Thoracic aorta (tissue), 2 donors: ENCODE data around the gene KRT37. TPM values are rescaled to one million over a fixed set of nuclear protein-coding genes. Genes with fewer than 3 reads are reported as not detected.
"Not testable (repeated sequence)": the region's sequence is repeated elsewhere in the genome, so short reads cannot be mapped to it uniquely, and the experiment has no call there.

Experiments used
- ATAC-seq: fragments of 150-250 bp; one replicate; pipeline ENCODE4 v1.8.0; 2017; ENCODE audit warnings: low read depth; ENCODE audit not compliant: insufficient number of reproducible peaks, low FRiP score
- DNase-seq: peaks from one replicate; pipeline ENCODE4 v3.0.0-alpha.2; 2020; ENCODE audit warnings: low spot score
- H3K27ac ChIP-seq, 2 donors: fragments of 200-600 bp; sonication (generic); 1 replicate in 1 of 2; 2 replicates in 1 of 2; pipeline ENCODE4 v1.5.1; 2016; ENCODE audit warnings: mild to moderate bottlenecking in 2 of 2, moderate library complexity in 2 of 2
- H3K27me3 ChIP-seq: fragments of 200-600 bp; sonication (generic); replicated peaks from 2 replicates; pipeline ENCODE4 v1.6.0; 2016; ENCODE audit warnings: mild to moderate bottlenecking; ENCODE audit not compliant: insufficient read depth
- H3K36me3 ChIP-seq: fragments of 200-600 bp; sonication (generic); one replicate; pipeline ENCODE4 v1.5.1; 2016
- H3K4me1 ChIP-seq, 2 donors: fragments of 200-600 bp; sonication (generic); 1 replicate in 1 of 2; 2 replicates in 1 of 2; pipeline versions ENCODE4 v1.5.1 to v1.6.0; 2016; ENCODE audit warnings: low read depth in 2 of 2, mild to moderate bottlenecking in 1 of 2; ENCODE audit not compliant: control insufficient read depth in 1 of 2
- H3K4me3 ChIP-seq: fragments of 200-600 bp; sonication (generic); 2 replicates; pipeline ENCODE4 v1.5.1; 2016; ENCODE audit warnings: mild to moderate bottlenecking
- H3K9me3 ChIP-seq: fragments of 200-600 bp; sonication (generic); 2 replicates; pipeline ENCODE4 v1.5.1; 2016
- CTCF ChIP-seq: fragments of 200-600 bp; sonication (generic); IDR thresholded peaks from one replicate; pipeline ENCODE4 v1.5.1; 2019; ENCODE audit warnings: antibody characterized with exemption
- total RNA-seq, 2 donors: library from RNA; depleted of rRNA; stranded (reverse); fragments of >200 nt; gene quantifications; one replicate each; pipeline versions ENCODE4 v1.1.0 to v1.2.3, GENCODE V29; 2016

Gene KRT37
- total RNA-seq, 2 donors from 2014 or later: not detected

GRCh38 chr17:41434005-41434404 lies 9.6 kb upstream of the KRT37 start:
- no peaks in the 10 kb centered on the region for H3K9me3 ChIP-seq
- no peak overlapping the region for H3K4me3 ChIP-seq
- no peaks in the 10 kb centered on the region for H3K27me3 ChIP-seq
- TF ChIP-seq CTCF: no peak
- DNase-seq (no peak), ATAC-seq (no peak)
- no peaks in the 10 kb centered on the region for H3K36me3 ChIP-seq
- no peaks in the 10 kb centered on the region for H3K4me1 ChIP-seq
- H3K27ac ChIP-seq: no peak overlapping the region

- H3K4me3 ChIP-seq: no peak overlapping the region
- H3K9me3 ChIP-seq: no peaks in the 10 kb centered on the region
- no peaks in the 10 kb centered on the region for H3K4me1 ChIP-seq
- ATAC-seq (no peak), DNase-seq (no peak)
- H3K36me3 ChIP-seq: no peaks in the 10 kb centered on the region
- no peak overlapping the region for H3K27ac ChIP-seq
- TF ChIP-seq CTCF: no peak
- H3K27me3 ChIP-seq: no peaks in the 10 kb centered on the region
Measured at GRCh38 chr17:41433586-41433985, 9.2 kb upstream of the KRT37 start.

- ATAC-seq, H3K4me1 ChIP-seq, H3K36me3 ChIP-seq: not testable (repeated sequence)
Measured at GRCh38 chr17:41430376-41430775, 6.0 kb upstream of the KRT37 start.

GRCh38 chr17:41429667-41430066 lies 5.3 kb upstream of the KRT37 start:
- TF ChIP-seq CTCF: no peak
- Histone ChIP-seq H3K27me3 (no peaks in the 10 kb centered on the region), H3K4me1 (no peaks in the 10 kb centered on the region)

More at GRCh38 chr17:41430376-41430775, 6.0 kb upstream of the KRT37 start:
- H3K4me3 ChIP-seq, H3K27me3 ChIP-seq, H3K27ac ChIP-seq, DNase-seq, H3K9me3 ChIP-seq: not testable (repeated sequence)

GRCh38 chr17:41428591-41429291 lies 4.4 kb upstream of the KRT37 start:
- Histone ChIP-seq H3K27ac (no peak overlapping the region), H3K4me1 (no peaks in the 10 kb centered on the region), H3K27me3 (no peaks in the 10 kb centered on the region), H3K36me3 (no peaks in the 10 kb centered on the region), H3K9me3 (no peaks in the 10 kb centered on the region), H3K4me3 (no peak overlapping the region)
- no peak for TF ChIP-seq CTCF
- ATAC-seq: no peak
- no peak for DNase-seq

More at GRCh38 chr17:41429667-41430066, 5.3 kb upstream of the KRT37 start:
- H3K27ac ChIP-seq: no peak overlapping the region
- no peaks in the 10 kb centered on the region for H3K36me3 ChIP-seq
- no peak overlapping the region for H3K4me3 ChIP-seq
- no peak for DNase-seq
- no peaks in the 10 kb centered on the region for H3K9me3 ChIP-seq
- ATAC-seq: no peak

- not testable (repeated sequence) for H3K27me3 ChIP-seq, H3K27ac ChIP-seq, H3K36me3 ChIP-seq, ATAC-seq, H3K9me3 ChIP-seq, H3K4me1 ChIP-seq, DNase-seq, H3K4me3 ChIP-seq
Measured at GRCh38 chr17:41422586-41422985, 1.8 kb downstream of the KRT37 start.
